Hepatocyte (in vitro differentiated cells): ENCODE results near the gene UBL3. TPM values are rescaled to one million over a fixed set of nuclear protein-coding genes. Genes with fewer than 3 reads are reported as not detected.

Source experiments
- DNase-seq: peaks from one replicate; pipeline ENCODE4 v3.0.0-alpha.2; 2016; ENCODE audit warnings: low spot score
- H2AFZ ChIP-seq: fragments of 200-600 bp; sonication (generic); 2 replicates; pipeline ENCODE4 v1.6.0; 2016; ENCODE audit warnings: antibody characterized with exemption, mild to moderate bottlenecking
- H3K27ac ChIP-seq: fragments of 200-600 bp; sonication (generic); 2 replicates; pipeline ENCODE4 v1.5.1; 2016; ENCODE audit warnings: mild to moderate bottlenecking
- H3K27me3 ChIP-seq: fragments of 200-600 bp; sonication (generic); 2 replicates; pipeline ENCODE4 v1.6.1; 2016
- H3K36me3 ChIP-seq: fragments of 200-600 bp; sonication (generic); replicated peaks from 2 replicates; pipeline ENCODE4 v1.5.1; 2016; ENCODE audit warnings: low read depth; ENCODE audit not compliant: insufficient read depth
- H3K4me1 ChIP-seq: fragments of 200-600 bp; sonication (generic); 2 replicates; pipeline ENCODE4 v1.5.1; 2016; ENCODE audit warnings: mild to moderate bottlenecking, moderate library complexity; ENCODE audit not compliant: insufficient read depth
- H3K4me2 ChIP-seq: fragments of 200-600 bp; sonication (generic); 2 replicates; pipeline ENCODE4 v1.6.0; 2016
- H3K4me3 ChIP-seq: fragments of 200-600 bp; sonication (generic); 2 replicates; pipeline ENCODE4 v1.5.1; 2016; ENCODE audit warnings: mild to moderate bottlenecking
- H3K79me2 ChIP-seq: fragments of 200-600 bp; sonication (generic); 2 replicates; pipeline ENCODE4 v1.6.0; 2017; ENCODE audit warnings: mild to moderate bottlenecking
- H3K9me2 ChIP-seq: fragments of 200-600 bp; sonication (generic); replicated peaks from 2 replicates; pipeline ENCODE4 v1.6.0; 2017; ENCODE audit warnings: mild to moderate bottlenecking; ENCODE audit not compliant: insufficient read depth
- H3K9me3 ChIP-seq: fragments of 200-600 bp; sonication (generic); 2 replicates; pipeline ENCODE4 v1.5.1; 2016; ENCODE audit warnings: low read depth, mild to moderate bottlenecking
- H4K20me1 ChIP-seq: fragments of 200-600 bp; sonication (generic); 2 replicates; pipeline ENCODE4 v1.6.0; 2016; ENCODE audit warnings: mild to moderate bottlenecking; ENCODE audit not compliant: insufficient read depth, poor library complexity, severe bottlenecking
- EZH2 ChIP-seq: fragments of 200-600 bp; sonication (generic); IDR thresholded peaks from 2 replicates; pipeline ENCODE4 v1.6.1; 2016; ENCODE audit warnings: antibody characterized with exemption, mild to moderate bottlenecking, borderline replicate concordance
- EZH2phosphoT487 ChIP-seq: fragments of 200-600 bp; sonication (generic); IDR thresholded peaks from one replicate; pipeline ENCODE4 v1.6.1; 2018; ENCODE audit warnings: antibody characterized with exemption, mild to moderate bottlenecking, low read depth, moderate library complexity; ENCODE audit not compliant: unreplicated experiment, severe bottlenecking
- WGBS: methylation state at CpG from one replicate; pipeline ENCODE4 v1.1.6; 2016; ENCODE audit warnings: low lambda C conversion rate; ENCODE audit errors: missing lambda C conversion rate; 5-methylcytosine and 5-hydroxymethylcytosine counted together
- polyA plus RNA-seq: library from polyadenylated mRNA; unstranded; fragments of >200 nt; fragmentation: Nextera tagmentation; extraction: Ambion mirVana; gene quantifications from 2 replicates; pipeline ENCODE4 v1.2.1, GENCODE V29; 2016
- total RNA-seq: library from RNA; depleted of rRNA; stranded (reverse); fragments of >200 nt; gene quantifications from 2 replicates; pipeline ENCODE4 v1.2.3, GENCODE V29; 2014
- TF ChIP-seq, protein P1 (sequence below): fragments of 200-600 bp; sonication (generic); IDR thresholded peaks from 2 replicates; pipeline ENCODE4 v1.5.1; 2016; ENCODE audit warnings: antibody characterized with exemption, mild to moderate bottlenecking; ENCODE audit not compliant: poor library complexity

UBL3 gene
- total and polyA plus RNA-seq, 2 experiments from 2014 or later, result 27.7 to 58.6 TPM

DNA sequence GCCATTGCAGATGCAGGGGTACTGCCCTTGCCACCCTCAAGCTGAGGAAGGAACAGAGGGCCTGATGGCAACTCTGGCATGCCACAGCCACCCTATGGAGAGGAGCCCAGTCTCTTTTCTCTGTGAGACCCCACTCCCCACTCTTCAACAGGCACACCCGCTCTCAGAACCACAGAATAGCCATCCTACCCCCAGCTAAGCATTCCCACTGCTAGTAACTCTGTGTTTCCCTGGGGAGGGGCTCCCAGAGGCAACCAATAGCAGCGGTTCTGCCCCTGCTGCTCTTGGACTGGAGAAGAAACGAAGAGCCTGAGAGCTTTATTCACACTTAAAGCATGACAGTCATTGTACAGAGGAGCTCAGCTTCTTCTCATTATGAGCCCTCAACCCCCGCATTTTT, 49.3 kb downstream of the UBL3 start:
- Histone ChIP-seq H2AFZ (no peak overlapping the region), H3K36me3 (no peaks in the 10 kb centered on the region), H3K27ac (no peak overlapping the region), H4K20me1 (peaks cover 43% of the 10 kb centered on the region), H3K79me2 (peaks cover 100% of the 10 kb centered on the region), H3K4me3 (no peak overlapping the region), H3K27me3 (no peaks in the 10 kb centered on the region), H3K9me3 (no peaks in the 10 kb centered on the region), H3K4me1 (no peaks in the 10 kb centered on the region), H3K4me2 (no peak overlapping the region), H3K9me2 (no peaks in the 10 kb centered on the region)
- no peak for TF ChIP-seq EZH2
- no peak for TF ChIP-seq EZH2phosphoT487
- TF ChIP-seq, protein P1, sequence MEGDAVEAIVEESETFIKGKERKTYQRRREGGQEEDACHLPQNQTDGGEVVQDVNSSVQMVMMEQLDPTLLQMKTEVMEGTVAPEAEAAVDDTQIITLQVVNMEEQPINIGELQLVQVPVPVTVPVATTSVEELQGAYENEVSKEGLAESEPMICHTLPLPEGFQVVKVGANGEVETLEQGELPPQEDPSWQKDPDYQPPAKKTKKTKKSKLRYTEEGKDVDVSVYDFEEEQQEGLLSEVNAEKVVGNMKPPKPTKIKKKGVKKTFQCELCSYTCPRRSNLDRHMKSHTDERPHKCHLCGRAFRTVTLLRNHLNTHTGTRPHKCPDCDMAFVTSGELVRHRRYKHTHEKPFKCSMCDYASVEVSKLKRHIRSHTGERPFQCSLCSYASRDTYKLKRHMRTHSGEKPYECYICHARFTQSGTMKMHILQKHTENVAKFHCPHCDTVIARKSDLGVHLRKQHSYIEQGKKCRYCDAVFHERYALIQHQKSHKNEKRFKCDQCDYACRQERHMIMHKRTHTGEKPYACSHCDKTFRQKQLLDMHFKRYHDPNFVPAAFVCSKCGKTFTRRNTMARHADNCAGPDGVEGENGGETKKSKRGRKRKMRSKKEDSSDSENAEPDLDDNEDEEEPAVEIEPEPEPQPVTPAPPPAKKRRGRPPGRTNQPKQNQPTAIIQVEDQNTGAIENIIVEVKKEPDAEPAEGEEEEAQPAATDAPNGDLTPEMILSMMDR, result no peak
- 91% methylated on average over 4 of the region's 4 CpGs for WGBS
- DNase-seq, result no peak

DNA sequence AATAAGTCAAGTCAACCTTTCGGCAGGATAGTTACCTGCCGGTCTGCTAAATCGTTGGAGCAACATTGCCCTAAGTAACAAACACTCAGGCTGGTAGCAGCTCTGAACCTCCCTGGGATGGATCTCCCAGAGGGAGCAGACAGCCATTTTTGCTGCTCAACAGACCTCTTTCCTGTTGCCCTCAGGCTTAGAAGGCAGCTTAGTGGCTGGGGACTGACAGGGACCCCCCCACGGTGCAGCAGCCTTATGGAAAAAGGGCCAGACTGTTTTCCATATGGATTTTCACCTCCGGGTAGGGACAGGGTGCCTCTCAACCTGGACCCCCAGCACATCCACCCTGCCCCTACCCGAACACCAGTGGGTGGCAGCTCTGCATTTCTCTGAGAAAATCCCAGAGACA, 49.7 kb downstream of the UBL3 start:
- H4K20me1 ChIP-seq, result peaks cover 47% of the 10 kb centered on the region
- 79% methylated on average over 6 of the region's 6 CpGs for WGBS

DNA sequence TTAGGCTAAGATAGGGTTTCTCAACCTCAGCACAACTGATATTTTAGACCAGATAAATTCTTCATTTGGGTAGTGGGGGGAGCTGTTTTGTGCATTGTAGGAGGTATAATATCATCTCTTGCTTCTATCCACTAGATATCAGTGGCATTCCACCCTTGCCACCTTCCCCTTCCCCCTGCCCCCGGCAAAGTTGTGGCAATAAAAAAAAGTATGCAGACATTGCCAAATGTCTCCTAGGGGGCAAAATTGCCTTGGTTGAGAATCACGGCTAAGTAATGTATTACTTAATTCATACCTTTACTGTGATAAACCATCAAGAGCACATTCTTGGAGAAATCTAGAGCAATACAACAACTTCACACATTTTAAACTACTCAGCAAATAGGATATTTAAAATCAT, 51.4 kb downstream of the UBL3 start:
- H3K4me1 ChIP-seq, result no peaks in the 10 kb centered on the region
- TF ChIP-seq, protein P1, result no peak
- TF ChIP-seq EZH2phosphoT487, result no peak
- TF ChIP-seq EZH2, result no peak
- H3K4me2 ChIP-seq, result no peak overlapping the region
- H3K36me3 ChIP-seq, result no peaks in the 10 kb centered on the region
- DNase-seq, result no peak
- H3K4me3 ChIP-seq, result no peak overlapping the region
- no peak overlapping the region for H3K27ac ChIP-seq
- no peak overlapping the region for H2AFZ ChIP-seq
- 75% methylated on average over 2 of the region's 2 CpGs for WGBS
- H3K9me3 ChIP-seq, result no peaks in the 10 kb centered on the region
- H3K79me2 ChIP-seq, result peaks cover 100% of the 10 kb centered on the region
- no peaks in the 10 kb centered on the region for H3K27me3 ChIP-seq
- no peaks in the 10 kb centered on the region for H3K9me2 ChIP-seq
- H4K20me1 ChIP-seq, result peaks cover 50% of the 10 kb centered on the region

More for the DNA sequence above, 49.7 kb downstream of the UBL3 start:
- Histone ChIP-seq H3K4me2 (no peak overlapping the region), H3K9me2 (no peaks in the 10 kb centered on the region), H3K36me3 (no peaks in the 10 kb centered on the region), H3K27ac (no peak overlapping the region), H3K4me3 (no peak overlapping the region), H3K27me3 (no peaks in the 10 kb centered on the region), H3K4me1 (no peaks in the 10 kb centered on the region), H3K9me3 (no peaks in the 10 kb centered on the region), H2AFZ (no peak overlapping the region), H3K79me2 (peaks cover 100% of the 10 kb centered on the region)
- TF ChIP-seq EZH2 (no peak), EZH2phosphoT487 (no peak)
- TF ChIP-seq, protein P1, result no peak
- no peak for DNase-seq
